Neuron (in vitro differentiated cells): ENCODE data around the gene SLC22A16.

Experiments
- H2AFZ ChIP-seq: one replicate; pipeline ENCODE4 v1.6.1; 2013; ENCODE audit warnings: low read depth, mild to moderate bottlenecking, inconsistent platforms, low read length, moderate library complexity
- H3K27me3 ChIP-seq: one replicate; pipeline ENCODE4 v1.6.1; 2013; ENCODE audit warnings: low read length; ENCODE audit not compliant: insufficient read depth
- H3K36me3 ChIP-seq: one replicate; pipeline ENCODE4 v1.6.1; 2013; ENCODE audit warnings: low read length; ENCODE audit not compliant: insufficient read depth
- H3K4me1 ChIP-seq: one replicate; pipeline ENCODE4 v1.6.1; 2013; ENCODE audit warnings: low read length; ENCODE audit not compliant: insufficient read depth
- H3K4me3 ChIP-seq: 2 replicates; pipeline ENCODE4 v1.5.1; 2013; ENCODE audit warnings: mild to moderate bottlenecking, low read length, moderate library complexity
- H3K9me3 ChIP-seq: one replicate; pipeline ENCODE4 v1.6.1; 2013; ENCODE audit warnings: low read length

The SLC22A16 gene

DNA sequence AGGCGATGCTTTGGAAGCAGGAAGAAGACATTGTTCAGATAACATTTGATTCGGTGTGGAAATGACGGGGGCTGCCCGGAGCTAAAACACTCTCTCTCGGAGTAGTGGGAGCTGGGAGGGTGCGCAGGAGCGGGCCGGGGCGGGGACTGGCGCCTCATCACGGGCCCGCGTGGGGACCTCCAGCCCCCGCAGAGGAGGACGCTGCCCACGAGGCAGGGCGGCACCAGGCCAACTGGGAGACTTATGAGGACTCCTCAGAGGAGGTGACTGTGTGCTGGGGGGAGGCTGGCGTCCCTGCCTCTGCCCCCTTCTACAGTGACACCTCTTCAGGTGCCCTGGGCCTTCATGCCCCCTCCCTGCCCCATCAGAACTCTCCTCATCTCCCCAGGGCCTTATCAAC, 76.2 kb downstream of the SLC22A16 start:
- no peaks in the 10 kb centered on the region for H3K9me3 ChIP-seq
- no peaks in the 10 kb centered on the region for H3K27me3 ChIP-seq
- H3K4me3 ChIP-seq: no peak overlapping the region
- no peak overlapping the region for H2AFZ ChIP-seq
- H3K4me1 ChIP-seq: no peaks in the 10 kb centered on the region
- H3K36me3 ChIP-seq: no peaks in the 10 kb centered on the region

DNA sequence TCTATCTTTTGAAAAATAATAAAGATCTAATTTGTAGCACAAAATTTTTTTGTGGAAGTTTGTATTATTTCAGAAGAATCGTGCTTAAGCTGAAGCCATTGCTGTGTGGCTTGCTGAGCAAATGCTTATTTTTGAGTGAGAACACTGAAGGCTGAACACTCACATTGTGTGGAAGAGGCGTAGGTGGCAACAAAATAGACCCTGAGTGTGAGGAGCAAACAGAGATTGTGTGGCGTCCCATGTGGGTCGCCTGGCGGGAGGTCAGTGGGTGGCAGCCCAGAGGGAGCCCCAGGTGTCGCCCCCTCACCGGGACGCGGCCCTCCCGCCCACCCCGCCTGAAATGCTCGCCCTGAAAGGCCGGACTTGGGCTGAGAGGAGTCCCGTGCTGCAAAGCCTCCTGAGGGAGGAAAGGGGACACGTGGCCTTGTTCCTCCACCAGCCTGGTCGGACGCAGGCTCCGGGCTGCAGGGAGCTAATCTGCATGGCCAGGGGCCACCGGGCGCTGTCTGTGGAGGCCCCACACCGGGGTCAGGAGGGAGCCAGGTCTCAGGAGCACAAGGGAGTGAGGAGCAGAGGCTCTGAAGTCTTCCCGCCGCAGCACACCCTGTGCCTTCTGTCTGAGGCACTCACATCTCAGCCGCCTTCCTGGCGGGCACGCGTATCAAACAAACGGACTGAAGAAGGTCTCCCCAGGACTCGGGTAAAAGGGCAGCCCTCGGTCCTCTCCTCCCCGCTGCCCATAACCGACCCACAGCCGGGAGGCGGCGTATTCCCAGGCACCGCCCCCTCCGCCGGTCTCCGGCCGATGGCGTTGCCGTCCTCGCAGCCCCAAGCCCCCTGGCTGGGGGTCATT, 77.0 kb downstream of the SLC22A16 start:
- Histone ChIP-seq H3K4me1 (no peaks in the 10 kb centered on the region), H3K4me3 (no peak overlapping the region), H3K9me3 (no peaks in the 10 kb centered on the region), H2AFZ (no peak overlapping the region), H3K27me3 (no peaks in the 10 kb centered on the region), H3K36me3 (no peaks in the 10 kb centered on the region)

DNA sequence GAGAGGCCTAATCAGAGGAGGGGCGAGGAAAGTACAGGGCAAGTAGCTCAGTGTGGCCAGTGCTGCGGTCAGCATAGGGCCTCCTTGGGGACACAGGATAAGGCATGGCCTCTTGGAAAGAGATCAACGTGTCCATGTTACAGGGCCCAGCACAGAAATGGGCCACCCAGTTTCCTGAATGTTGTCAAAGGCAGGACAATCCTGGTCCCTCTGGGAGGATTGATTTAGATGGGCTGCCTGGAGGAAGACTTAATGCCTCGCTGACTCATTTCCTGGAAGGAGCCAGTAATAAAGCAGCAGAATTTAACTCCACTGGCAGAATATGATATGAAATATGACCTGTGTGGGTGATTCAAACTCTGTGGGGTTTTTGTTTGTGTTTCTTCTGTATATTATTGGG, 77.6 kb downstream of the SLC22A16 start:
- H3K4me3 ChIP-seq: no peak overlapping the region
- H3K27me3 ChIP-seq: no peaks in the 10 kb centered on the region
- no peaks in the 10 kb centered on the region for H3K36me3 ChIP-seq
- H3K9me3 ChIP-seq: no peaks in the 10 kb centered on the region
- no peak overlapping the region for H2AFZ ChIP-seq
- H3K4me1 ChIP-seq: no peaks in the 10 kb centered on the region

DNA sequence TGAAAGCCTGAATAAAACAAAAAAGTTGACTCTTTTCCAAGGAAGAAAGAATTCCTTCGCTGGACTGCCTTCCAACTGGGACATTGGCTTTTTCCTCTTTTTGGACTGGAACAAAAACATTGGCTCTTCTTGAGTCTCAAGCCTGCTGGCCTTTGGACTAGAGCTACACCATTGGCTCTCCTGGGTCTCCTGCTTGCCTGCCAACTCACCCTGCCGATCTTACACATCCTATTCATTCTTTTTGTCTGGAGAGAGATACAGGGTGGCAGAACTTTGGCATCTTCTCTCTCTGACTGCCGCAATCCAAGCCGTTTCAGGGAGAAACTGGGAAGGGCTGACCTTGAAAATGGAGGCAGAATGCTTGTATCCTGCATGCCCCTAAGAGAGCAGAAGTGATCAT, 81.2 kb downstream of the SLC22A16 start:
- Histone ChIP-seq H3K27me3 (no peaks in the 10 kb centered on the region), H2AFZ (no peak overlapping the region), H3K4me1 (peaks cover 3% of the 10 kb centered on the region), H3K4me3 (no peak overlapping the region), H3K9me3 (no peaks in the 10 kb centered on the region), H3K36me3 (no peaks in the 10 kb centered on the region)

DNA sequence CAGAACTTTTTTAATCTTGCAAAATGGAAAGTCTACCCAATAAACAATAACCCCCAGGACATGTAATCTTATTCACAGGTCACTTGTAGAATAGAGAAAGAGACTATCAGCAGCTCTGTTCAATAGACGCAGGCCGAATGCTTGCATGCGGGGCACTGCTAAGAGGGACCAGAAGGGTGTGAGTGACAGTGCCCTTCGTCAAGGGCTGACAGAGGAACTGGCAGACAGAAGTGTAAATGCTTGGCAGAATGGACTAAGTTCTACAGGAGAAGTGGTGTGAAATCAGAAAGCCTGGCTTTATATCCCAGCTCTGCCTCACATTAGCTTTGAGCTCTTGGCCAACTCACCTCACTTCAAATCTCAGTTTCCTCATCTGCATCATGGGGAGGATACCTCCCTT, 82.0 kb downstream of the SLC22A16 start:
- Histone ChIP-seq H3K9me3 (no peaks in the 10 kb centered on the region), H3K4me3 (no peak overlapping the region), H2AFZ (no peak overlapping the region), H3K27me3 (no peaks in the 10 kb centered on the region), H3K4me1 (peaks cover 7% of the 10 kb centered on the region), H3K36me3 (no peaks in the 10 kb centered on the region)

DNA sequence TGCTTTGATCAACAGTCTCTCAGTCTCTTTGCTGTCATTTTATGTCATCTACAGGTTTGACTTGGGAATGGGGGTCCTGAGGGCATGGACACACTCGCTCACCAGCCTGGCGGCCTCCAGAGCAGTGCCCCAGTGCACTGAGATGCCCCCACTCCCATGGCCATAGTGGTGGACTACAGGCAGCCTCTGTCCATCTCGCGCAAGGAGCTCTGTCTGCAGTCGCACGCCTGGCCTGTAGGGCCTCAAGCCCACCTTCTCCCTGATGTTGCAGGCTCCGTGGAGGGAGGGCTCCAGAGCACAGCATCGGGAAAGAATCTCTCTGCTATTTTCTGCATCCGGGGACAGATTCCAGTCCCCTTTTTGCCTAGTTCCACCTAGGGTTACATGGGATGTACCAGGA, 83.7 kb downstream of the SLC22A16 start:
- no peak overlapping the region for H2AFZ ChIP-seq
- H3K4me1 ChIP-seq: peaks cover 20% of the 10 kb centered on the region
- no peak overlapping the region for H3K4me3 ChIP-seq
- H3K27me3 ChIP-seq: no peaks in the 10 kb centered on the region
- no peaks in the 10 kb centered on the region for H3K36me3 ChIP-seq
- H3K9me3 ChIP-seq: no peaks in the 10 kb centered on the region

DNA sequence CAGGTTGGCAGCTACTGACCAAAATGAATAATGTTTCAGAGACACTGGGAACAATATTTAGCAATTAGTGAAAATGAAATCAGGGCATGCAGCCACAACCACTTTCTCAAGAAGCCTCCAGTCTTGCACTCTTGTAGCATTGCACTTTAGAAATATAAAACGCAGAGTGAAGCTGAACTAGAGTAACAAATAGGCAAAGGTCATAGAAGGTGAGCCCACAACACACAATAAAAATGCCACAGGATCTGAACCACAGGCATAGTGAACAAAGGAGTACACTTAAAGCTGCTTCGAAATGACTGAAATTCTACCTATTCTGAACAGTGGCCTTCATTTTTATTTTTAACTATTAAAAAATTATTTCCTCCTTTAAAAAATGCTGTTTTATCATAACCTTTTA, 86.0 kb downstream of the SLC22A16 start:
- Histone ChIP-seq H3K27me3 (no peaks in the 10 kb centered on the region), H3K4me1 (peaks cover 21% of the 10 kb centered on the region), H3K36me3 (no peaks in the 10 kb centered on the region), H3K9me3 (no peaks in the 10 kb centered on the region), H2AFZ (no peak overlapping the region), H3K4me3 (no peak overlapping the region)

DNA sequence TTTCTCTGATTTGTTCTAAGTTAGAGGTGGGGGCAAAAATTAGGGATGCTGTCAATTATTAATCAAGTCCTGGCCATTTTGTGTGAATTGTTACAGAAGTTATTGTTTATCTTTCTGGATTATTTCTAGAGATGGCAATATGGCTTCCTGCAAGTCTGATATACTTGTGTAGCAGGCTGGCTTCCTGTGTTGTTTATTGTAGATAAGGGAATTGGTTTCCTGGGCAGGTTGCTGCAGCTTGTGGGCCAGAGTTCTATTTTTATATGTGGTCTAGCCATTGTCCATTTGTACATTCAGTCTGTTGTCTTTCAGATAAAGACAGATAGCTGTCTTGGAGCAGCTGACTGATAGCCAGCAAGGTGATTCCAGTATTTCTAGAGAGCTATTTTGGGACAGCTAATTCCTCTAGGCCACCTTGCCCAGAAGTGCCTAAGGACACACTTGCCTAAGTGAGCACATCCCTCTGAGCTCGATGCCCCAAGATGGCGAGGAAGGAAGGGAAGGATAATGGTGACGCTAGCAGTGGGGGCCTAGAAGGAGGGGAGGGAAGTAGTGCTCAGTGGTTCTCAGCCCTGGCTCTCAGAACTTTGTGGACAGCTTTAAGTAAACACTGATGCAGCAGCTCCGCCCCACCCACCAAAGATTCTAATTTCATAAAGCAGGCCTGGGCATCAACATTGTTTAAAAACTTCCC, 86.6 kb downstream of the SLC22A16 start:
- peaks cover 21% of the 10 kb centered on the region for H3K4me1 ChIP-seq
- no peak overlapping the region for H2AFZ ChIP-seq
- H3K36me3 ChIP-seq: no peaks in the 10 kb centered on the region
- H3K9me3 ChIP-seq: no peaks in the 10 kb centered on the region
- no peaks in the 10 kb centered on the region for H3K27me3 ChIP-seq
- no peak overlapping the region for H3K4me3 ChIP-seq

DNA sequence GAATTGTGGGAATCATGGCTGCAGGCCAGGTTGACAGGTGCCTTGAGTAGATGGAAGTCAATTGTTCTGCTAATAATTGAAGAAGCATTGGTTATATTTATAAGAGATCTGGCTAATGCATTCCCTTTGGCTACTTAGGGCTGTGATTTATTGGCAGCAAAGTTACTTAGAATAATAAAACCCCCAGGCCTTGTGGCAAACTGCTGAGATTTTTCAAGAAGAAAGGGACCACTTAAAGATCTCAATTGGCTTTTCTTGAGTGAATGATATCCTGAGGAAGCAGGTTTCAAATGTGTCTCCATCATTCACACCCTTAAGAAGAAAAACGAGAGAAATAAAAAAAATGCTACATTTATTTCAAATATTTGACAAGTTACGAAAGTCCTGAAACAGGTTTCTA, 88.4 kb downstream of the SLC22A16 start:
- Histone ChIP-seq H3K36me3 (no peaks in the 10 kb centered on the region), H3K27me3 (no peaks in the 10 kb centered on the region), H3K4me3 (no peak overlapping the region), H2AFZ (no peak overlapping the region), H3K9me3 (no peaks in the 10 kb centered on the region), H3K4me1 (peaks cover 21% of the 10 kb centered on the region)

DNA sequence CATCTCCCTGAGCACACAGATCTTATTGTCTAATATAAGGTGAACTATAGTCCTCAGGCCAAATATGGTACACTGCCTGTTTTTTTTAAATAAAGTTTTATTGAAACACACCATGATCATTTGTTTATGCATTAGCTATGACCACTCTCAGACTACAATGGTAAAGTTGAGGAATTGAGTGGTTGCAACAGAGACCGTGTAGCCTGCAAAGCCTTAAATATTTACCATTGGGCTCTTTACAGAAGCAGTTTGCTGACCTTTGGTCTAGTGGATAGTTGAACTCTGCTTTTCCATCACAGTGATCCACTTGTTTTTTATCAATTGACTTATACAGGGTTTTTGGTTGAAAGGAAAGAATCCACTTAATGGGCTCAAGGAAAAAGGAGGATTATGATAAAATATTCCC, 91.0 kb downstream of the SLC22A16 start:
- no peak overlapping the region for H3K4me3 ChIP-seq
- H2AFZ ChIP-seq: no peak overlapping the region
- no peaks in the 10 kb centered on the region for H3K27me3 ChIP-seq
- no peaks in the 10 kb centered on the region for H3K9me3 ChIP-seq
- no peaks in the 10 kb centered on the region for H3K36me3 ChIP-seq
- peaks cover 21% of the 10 kb centered on the region for H3K4me1 ChIP-seq

DNA sequence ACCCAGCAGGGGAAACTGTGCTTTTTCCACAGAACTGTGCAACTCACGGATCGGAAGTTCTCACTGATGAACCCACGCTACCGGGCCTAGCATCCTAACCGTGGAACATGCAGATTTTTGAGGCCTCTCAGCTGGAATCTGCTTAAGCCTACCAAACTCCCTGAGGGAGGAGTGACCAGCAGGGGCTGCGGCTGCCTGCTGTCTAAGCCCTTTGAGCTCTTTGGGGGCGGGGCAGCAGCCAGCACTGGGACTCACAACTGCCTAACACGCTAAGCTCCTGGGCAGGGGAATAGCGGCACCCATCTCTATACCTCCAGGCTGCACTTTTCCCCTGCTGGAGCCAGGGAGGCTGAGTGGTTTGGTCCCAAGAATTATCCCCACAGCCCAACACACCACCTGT, 97.9 kb downstream of the SLC22A16 start:
- Histone ChIP-seq H3K27me3 (no peaks in the 10 kb centered on the region), H3K4me3 (no peak overlapping the region), H3K9me3 (peaks cover 2% of the 10 kb centered on the region), H3K4me1 (no peaks in the 10 kb centered on the region), H2AFZ (no peak overlapping the region), H3K36me3 (no peaks in the 10 kb centered on the region)
